Amniotic stem cell (primary cell): ENCODE measurements around the gene PCLO.
"Not testable (repeated sequence)": the region's sequence is repeated elsewhere in the genome, so short reads cannot be mapped to it uniquely, and the experiment has no call there.

Experiments
- DNase-seq: peaks from one replicate; lab custom pipeline; 2025; lab: John Stamatoyannopoulos, UW

PCLO gene

DNA sequence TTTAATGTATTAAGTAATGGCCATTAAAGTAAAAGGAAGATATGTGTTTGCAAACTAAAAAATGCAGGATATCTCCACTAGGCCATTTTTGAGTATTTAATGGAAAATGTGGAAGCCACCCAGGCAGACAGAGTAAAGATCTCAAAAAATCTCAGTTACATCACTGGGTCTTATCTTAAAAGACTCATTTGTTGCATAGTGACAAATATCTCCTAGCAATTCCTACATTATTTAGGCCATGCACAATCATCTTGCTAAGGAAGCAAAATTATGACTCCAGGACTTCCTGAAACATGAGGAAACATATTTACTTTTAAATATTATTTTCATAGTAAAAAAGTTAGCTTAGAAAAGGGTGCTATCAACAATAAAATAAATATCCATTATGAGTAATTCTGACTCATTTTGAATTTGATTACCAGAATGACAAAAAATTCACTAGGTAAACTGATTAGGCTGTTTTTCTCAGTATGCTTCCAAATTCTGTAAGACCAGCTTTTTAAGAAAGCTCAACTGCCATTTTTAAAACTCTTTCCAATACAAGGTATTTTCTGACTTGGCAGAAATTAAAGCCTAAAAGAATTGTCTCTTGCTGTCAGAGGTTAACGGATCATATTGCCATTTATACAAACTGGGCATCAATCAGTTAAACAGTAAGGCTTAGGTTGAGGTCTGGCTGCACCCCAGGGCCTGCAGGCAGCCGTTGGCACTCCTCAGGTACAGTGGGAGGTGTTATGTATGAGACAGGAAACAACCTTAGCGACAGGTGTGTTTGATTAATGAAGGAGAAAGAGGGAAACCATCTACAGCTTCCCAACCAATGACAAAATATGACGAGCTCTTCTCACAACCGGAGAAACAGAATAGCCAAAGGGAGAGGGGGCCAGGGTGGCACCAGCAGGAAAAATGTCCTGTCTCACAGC lies 31.8 kb downstream of the PCLO start:
- no peak for DNase-seq

GRCh38 chr7:83130191-83130590 lies 32.5 kb downstream of the PCLO start:
- DNase-seq, result no peak

GRCh38 chr7:83119494-83119893 lies 43.2 kb downstream of the PCLO start:
- DNase-seq, result no peak

DNA sequence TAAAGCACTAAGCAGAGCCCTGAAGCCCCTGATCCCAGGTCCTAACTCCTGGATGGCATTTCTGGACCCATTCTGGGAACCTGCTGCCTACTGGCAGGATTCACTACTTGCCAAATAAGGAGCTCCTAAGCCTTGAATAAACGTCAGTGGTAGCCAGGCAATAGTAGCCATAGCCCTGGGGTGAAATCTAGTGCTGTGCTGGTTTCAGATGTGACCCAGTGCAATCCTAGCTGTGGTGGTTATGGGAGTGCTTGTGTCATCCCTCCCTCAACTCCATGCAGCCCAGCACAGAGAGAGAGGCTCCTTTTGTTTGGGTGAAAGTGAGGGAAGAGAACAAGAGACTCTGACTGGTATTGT lies 43.7 kb downstream of the PCLO start:
- DNase-seq, result no peak

GRCh38 chr7:83118347-83119025 lies 44.2 kb downstream of the PCLO start:
- DNase-seq, result no peak

DNA sequence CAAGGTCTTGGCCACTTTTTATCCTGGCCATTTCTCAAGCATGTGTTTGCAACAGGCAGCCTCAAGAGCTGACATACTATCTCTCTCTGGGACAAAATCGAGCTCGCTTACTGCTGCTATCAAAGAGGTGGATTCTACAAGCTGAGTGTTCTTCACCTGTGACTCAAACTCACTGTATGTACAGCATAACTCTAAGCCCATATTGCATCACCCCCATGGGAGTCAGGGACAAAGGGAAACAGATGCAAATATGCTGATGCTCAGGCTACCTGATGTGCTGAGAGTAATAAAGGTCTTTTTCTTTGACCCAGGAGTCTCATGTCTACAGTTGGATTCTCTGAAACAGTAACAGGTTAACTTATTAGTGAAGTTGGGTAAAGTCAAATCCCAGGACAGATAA lies 45.2 kb downstream of the PCLO start:
- no peak for DNase-seq

DNA sequence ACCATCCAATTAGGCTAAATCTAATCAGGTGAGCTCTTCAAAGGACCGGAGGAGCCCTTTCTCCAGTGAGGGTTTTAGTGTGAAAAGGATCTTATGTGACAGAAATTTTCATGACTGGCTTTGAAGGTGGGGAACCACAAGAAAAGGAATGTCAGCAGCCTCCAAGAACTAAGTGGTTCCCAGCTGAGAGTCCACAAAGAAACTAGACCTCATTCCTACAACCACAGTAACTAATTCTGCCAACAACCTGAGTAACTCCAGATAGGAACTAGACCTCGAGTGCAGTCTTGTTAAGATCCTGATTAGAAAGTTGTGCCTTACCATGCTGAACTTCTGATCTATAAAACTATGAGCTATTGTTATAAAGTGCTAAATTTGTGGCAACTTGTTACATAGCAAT lies 51.3 kb downstream of the PCLO start:
- no peak for DNase-seq

- no peak for DNase-seq
These were observed 53.3 kb downstream of the PCLO start for GRCh38 chr7:83109352-83109751.

DNA sequence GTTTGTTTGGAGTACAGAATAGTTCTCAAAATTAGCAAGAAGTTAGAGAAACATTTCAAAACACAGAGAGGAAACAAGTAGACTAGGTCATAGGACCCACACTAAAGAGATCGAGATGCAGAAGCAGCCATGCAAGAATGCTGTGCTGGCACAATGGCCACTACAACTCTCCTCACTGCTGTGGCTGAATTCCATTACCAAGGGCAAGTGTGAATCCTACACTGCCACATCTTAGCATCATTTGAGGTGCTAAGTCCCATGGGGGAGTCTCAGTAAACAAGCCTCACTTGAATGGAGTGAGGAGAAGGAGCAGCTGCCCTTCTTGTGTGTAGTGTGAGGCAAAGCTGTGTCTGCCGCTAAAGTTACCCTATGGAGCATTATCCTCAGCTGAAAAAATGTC lies 56.7 kb downstream of the PCLO start:
- no peak for DNase-seq

GRCh38 chr7:83105063-83105462 lies 57.6 kb downstream of the PCLO start:
- no peak for DNase-seq

DNA sequence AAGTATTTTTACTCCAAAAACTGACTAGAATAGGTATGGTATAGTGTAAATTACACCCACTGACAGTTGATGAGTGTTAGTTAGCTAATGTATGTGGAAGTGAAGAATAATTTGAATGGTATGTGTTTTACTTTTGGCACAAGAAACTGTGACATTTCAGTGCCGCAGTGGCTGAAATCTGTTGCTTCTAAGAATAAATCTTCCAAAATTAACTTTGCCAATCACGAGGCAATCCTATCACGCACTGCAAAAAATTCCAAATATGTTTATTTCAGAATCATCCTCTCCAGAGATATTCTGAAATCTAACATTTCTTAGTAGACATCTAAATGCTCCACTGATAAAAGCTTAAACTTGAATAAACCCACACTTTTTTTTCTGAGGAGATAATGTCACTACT lies 61.2 kb downstream of the PCLO start:
- DNase-seq, result no peak

GRCh38 chr7:83096065-83096580 lies 66.6 kb downstream of the PCLO start:
- no peak for DNase-seq

GRCh38 chr7:83085299-83085698 lies 77.4 kb downstream of the PCLO start:
- no peak for DNase-seq

GRCh38 chr7:83079879-83080278 lies 82.8 kb downstream of the PCLO start:
- not testable (repeated sequence) for DNase-seq

- no peak for DNase-seq
These were observed 85.4 kb downstream of the PCLO start for GRCh38 chr7:83077328-83077727.

DNA sequence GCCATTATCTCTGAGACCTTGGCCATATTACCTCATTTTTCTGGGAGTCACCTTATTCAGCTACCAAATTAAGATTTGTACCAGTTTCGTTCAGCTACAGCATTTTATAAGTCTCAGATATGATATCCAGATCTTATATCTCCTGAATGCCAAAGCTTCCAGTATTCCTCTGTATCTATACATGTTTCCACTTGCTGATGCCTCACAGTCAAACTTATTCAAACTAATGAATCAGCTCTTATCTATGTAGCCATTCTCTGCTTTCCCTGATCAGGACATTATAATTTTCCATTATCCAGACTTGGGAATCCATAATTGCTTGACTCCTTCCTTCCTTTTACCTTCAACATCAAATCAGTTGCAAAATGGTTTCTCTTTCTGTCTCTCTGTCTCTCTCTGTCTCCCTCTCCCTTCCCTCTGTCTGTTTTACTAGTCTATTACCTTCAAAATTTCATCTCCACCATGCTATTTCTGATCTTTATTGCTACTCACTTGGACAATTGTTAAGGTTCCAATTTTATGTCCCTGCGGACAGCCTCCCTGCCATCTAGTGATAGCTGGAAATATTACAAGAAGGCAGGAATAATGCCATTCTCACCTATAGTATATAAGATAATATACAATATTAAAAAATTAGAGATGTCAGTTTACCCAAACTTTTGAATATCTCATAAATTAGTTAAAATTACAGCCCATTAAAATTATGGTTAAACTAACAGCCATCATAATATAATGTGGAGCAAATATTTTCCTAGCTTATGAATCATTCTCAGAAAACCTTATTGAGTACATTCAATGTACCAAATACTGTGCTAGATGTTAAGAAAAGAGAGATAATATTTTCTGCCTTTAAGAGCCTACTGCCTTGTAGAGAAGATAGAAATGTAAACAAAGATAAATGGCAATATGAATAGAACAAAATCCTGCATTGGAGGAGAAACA lies 89.8 kb downstream of the PCLO start:
- DNase-seq, result no peak

DNA sequence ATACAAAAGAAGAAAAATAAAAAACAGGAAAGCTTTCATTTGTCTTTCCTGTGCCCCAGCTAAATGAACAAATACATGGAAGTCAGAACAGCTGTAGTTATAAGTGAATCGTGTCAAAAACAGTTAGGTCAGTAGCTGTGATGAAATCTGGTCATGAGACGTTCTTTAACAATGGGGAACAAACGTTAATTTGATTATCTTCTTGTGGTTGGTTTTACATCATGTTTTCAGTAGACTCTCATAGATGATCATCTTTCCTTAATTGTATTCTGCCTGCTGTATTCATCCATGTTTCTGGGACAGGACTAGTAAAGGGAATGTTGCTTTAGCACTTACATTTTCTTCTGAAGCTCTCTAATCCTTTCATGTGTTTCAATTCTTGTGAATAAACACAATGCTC lies 97.0 kb downstream of the PCLO start:
- no peak for DNase-seq

GRCh38 chr7:83060218-83060617 lies 102.5 kb downstream of the PCLO start:
- no peak for DNase-seq

DNA sequence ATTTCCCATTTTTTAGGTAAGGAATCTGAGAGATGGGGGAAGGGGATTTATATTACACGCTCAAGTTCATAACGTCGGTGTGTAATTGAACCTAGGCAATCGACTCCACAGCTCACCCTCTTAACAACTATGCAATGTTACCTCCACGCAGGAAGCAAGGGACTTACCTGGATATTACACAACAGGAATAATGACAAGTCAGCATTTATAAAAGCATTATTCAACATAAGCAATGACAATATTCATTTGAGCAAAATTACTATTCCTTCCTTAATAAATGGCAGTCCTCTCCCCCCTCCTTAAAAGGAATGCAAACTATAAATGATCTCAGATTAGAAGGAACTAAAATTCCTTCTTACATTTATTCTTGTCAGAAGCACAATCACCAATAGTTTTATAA lies 104.0 kb downstream of the PCLO start:
- DNase-seq, result no peak

- no peak for DNase-seq
These were observed 107.5 kb downstream of the PCLO start for GRCh38 chr7:83055197-83055596.

DNA sequence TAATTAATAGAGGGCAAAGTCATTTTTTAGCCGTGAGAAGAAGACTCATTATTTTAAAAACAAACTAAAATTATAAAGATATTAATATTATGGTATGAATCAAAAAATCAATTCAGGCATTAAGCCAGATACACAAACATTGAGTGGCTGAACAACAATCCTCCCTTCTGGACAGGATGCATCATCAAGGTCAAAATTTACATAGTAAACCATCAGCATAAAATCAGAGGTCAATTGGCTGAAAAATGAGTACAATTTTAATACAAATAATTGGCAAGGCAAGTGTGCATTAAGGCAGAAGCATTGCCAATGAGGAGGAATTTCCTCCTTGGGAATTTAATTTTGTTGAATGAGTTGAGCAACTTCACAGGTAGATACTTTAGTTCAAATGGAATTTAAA lies 108.2 kb downstream of the PCLO start:
- DNase-seq, result no peak

GRCh38 chr7:83053965-83054364 lies 108.7 kb downstream of the PCLO start:
- no peak for DNase-seq
